DND-41 (cell line): ENCODE results near the gene IGFBP5.

Experiments
- ATAC-seq: fragments of 200-7000 bp; cut with Tn5 transposase; 3 replicates; pipeline ENCODE4 v1.9.1; 2021; ENCODE audit warnings: low read depth; ENCODE audit not compliant: insufficient read depth
- DNase-seq: peaks from one replicate; pipeline ENCODE4 v3.0.0-alpha.2; 2020
- H2AFZ ChIP-seq: 2 replicates; pipeline ENCODE4 v1.6.0; 2012; ENCODE audit warnings: low read depth, low read length
- H3K27ac ChIP-seq: 2 replicates; pipeline ENCODE4 v1.5.1; 2012; ENCODE audit warnings: low read length, inconsistent platforms
- H3K27me3 ChIP-seq: fragments of 200-600 bp; sonication (generic); 2 replicates; pipeline ENCODE4 v1.6.0; 2012; ENCODE audit warnings: low read length, mild to moderate bottlenecking, inconsistent platforms; ENCODE audit not compliant: insufficient read depth, poor library complexity
- H3K36me3 ChIP-seq: 2 replicates; pipeline ENCODE4 v1.5.1; 2012; ENCODE audit warnings: low read length, inconsistent platforms; ENCODE audit not compliant: insufficient read depth
- H3K4me1 ChIP-seq: 2 replicates; pipeline ENCODE4 v1.5.1; 2012; ENCODE audit warnings: mild to moderate bottlenecking, low read length; ENCODE audit not compliant: insufficient read depth
- H3K4me2 ChIP-seq: 2 replicates; pipeline ENCODE4 v1.6.0; 2012; ENCODE audit warnings: mild to moderate bottlenecking, moderate library complexity, low read length, inconsistent platforms; ENCODE audit not compliant: insufficient read depth
- H3K4me3 ChIP-seq, 2 experiments: fragments of 200-600 bp in 1 of 2; shearing (Covaris generic) in 1 of 2; 2 replicates each; pipeline ENCODE4 v1.5.1; 2012 to 2016; ENCODE audit warnings: inconsistent platforms in 2 of 2, low read length in 2 of 2, mild to moderate bottlenecking in 2 of 2, low read depth in 1 of 2, moderate library complexity in 1 of 2
- H3K79me2 ChIP-seq: 2 replicates; pipeline ENCODE4 v1.6.0; 2012; ENCODE audit warnings: low read length, inconsistent platforms; ENCODE audit not compliant: insufficient read depth
- H3K9ac ChIP-seq: 2 replicates; pipeline ENCODE4 v1.6.0; 2012; ENCODE audit warnings: low read depth, mild to moderate bottlenecking, inconsistent platforms, low read length, moderate library complexity
- H3K9me3 ChIP-seq: 2 replicates; pipeline ENCODE4 v1.5.1; 2012; ENCODE audit warnings: low read length, moderate library complexity, mild to moderate bottlenecking, inconsistent platforms; ENCODE audit not compliant: insufficient read depth, severe bottlenecking
- H4K20me1 ChIP-seq: 2 replicates; pipeline ENCODE4 v1.6.0; 2012; ENCODE audit warnings: low read length; ENCODE audit not compliant: insufficient read depth
- CTCF ChIP-seq: IDR thresholded peaks from 2 replicates; pipeline ENCODE4 v1.5.1; 2012; ENCODE audit warnings: borderline replicate concordance, low read length, moderate library complexity, mild to moderate bottlenecking; ENCODE audit not compliant: poor library complexity, severe bottlenecking; ENCODE audit errors: extremely low read depth
- EZH2 ChIP-seq: IDR thresholded peaks from 3 replicates; pipeline ENCODE4 v1.6.1; 2012; ENCODE audit warnings: borderline replicate concordance, low read depth, mild to moderate bottlenecking, moderate library complexity, low read length, inconsistent platforms; ENCODE audit not compliant: severe bottlenecking

Gene IGFBP5

GRCh38 chr2:216646116-216646515 is 49.2 kb downstream of the IGFBP5 start:
- Histone ChIP-seq H3K4me3 (no peak overlapping the region; a peak in 1 of 4 replicates), H3K9ac (no peak overlapping the region), H3K27me3 (no peaks in the 10 kb centered on the region), H3K79me2 (peaks cover 98% of the 10 kb centered on the region), H4K20me1 (peaks cover 87% of the 10 kb centered on the region), H3K4me2 (peak overlapping the region; percentile 15; the same call in 1 of the 2 replicates), H3K36me3 (peaks cover 91% of the 10 kb centered on the region), H3K9me3 (no peaks in the 10 kb centered on the region), H3K4me1 (peaks cover 86% of the 10 kb centered on the region), H3K27ac (peak overlapping the region; percentile 39), H2AFZ (no peak overlapping the region)
- no peak for DNase-seq
- TF ChIP-seq CTCF (no peak), EZH2 (no peak)
- ATAC-seq, result no peak

- H3K79me2 ChIP-seq, result peaks cover 98% of the 10 kb centered on the region
- ATAC-seq, result no peak
Measured at GRCh38 chr2:216645636-216645950, 49.8 kb downstream of the IGFBP5 start.

GRCh38 chr2:216644842-216645635 is 50.3 kb downstream of the IGFBP5 start:
- 0 out of 2 replicates have a peak overlapping the region, but pooled peaks have one; percentile 10 for H3K9ac ChIP-seq
- H3K4me1 ChIP-seq, result peaks cover 87% of the 10 kb centered on the region
- H3K79me2 ChIP-seq, result peaks cover 98% of the 10 kb centered on the region
- ATAC-seq (0 out of 3 replicates have a peak, but pooled peaks have one; percentile 32), DNase-seq (peak; percentile 33)
- peaks cover 87% of the 10 kb centered on the region for H4K20me1 ChIP-seq
- peak overlapping the region; percentile 5 for H3K27ac ChIP-seq
- H3K4me2 ChIP-seq, result peak overlapping the region; percentile 38
- H3K36me3 ChIP-seq, result peaks cover 91% of the 10 kb centered on the region
- H2AFZ ChIP-seq, result no peak overlapping the region
- H3K27me3 ChIP-seq, result no peaks in the 10 kb centered on the region
- TF ChIP-seq EZH2 (no peak), CTCF (no peak)
- no peaks in the 10 kb centered on the region for H3K9me3 ChIP-seq
- peak overlapping the region in 1 of 2 experiments; percentile 1; a peak in 1 of 4 replicates for H3K4me3 ChIP-seq

More at GRCh38 chr2:216645636-216645950, 49.8 kb downstream of the IGFBP5 start:
- Histone ChIP-seq H3K27ac (peak overlapping the region; percentile 39), H3K4me1 (peaks cover 87% of the 10 kb centered on the region), H3K4me2 (peak overlapping the region; percentile 15; the same call in 1 of the 2 replicates), H3K27me3 (no peaks in the 10 kb centered on the region), H3K9me3 (no peaks in the 10 kb centered on the region), H3K9ac (no peak overlapping the region), H2AFZ (no peak overlapping the region), H4K20me1 (peaks cover 87% of the 10 kb centered on the region), H3K4me3 (no peak overlapping the region), H3K36me3 (peaks cover 91% of the 10 kb centered on the region)
- no peak for TF ChIP-seq CTCF
- no peak for TF ChIP-seq EZH2
- no peak for DNase-seq
